Medulla oblongata (tissue), 1 donor: ENCODE measurements around the gene CNKSR2.

Source experiments
- DNase-seq: peaks from one replicate; pipeline ENCODE4 v3.0.0-alpha.2; 2015; ENCODE audit errors: extremely low spot score

Gene CNKSR2

DNA sequence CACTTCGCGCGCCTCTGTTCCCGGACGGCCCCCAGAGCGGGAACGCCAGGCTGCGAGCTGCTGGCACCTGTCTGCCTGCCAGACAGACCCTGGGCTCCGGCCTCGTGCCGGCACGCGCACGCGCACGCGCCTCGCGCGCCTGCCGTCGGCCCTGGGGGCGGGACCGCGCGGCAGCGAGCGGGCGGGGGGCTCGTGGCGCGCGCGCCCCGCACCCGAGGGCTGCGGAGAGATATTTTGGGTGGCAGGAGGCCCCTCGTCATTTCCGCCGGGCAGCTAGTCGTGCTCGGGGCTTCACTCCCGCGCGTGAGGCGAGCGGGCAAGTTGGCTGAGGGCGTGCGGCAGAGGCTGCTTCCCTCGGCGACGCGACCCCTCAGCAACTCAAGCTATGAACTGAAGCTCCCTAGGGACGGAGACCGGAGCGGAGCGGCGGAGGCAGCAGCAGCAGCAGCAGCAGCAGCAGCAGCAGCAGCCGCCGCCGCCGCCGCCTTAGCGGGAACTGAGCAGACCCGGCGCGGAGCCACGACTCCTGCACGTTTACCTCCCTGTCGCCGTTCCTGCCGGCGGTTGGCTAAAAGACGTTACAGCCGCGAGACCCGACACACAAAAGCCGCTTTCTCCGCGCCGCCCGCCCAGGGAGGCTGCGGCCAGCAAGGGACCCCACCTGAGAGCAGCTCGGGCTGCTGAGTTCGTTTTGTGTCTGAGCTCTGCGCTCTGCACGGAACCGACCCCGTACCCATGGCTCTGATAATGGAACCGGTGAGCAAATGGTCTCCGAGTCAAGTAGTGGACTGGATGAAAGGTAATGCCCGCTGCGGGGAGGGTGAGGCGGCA is at the start of gene CNKSR2:
Gene CNKSR2, plus strand, starts transcription at position 256 of the 831 bp plus-strand sequence. Its CDS starts 480 bp downstream, at position 736.
- DNase-seq = peak; percentile 29

DNA sequence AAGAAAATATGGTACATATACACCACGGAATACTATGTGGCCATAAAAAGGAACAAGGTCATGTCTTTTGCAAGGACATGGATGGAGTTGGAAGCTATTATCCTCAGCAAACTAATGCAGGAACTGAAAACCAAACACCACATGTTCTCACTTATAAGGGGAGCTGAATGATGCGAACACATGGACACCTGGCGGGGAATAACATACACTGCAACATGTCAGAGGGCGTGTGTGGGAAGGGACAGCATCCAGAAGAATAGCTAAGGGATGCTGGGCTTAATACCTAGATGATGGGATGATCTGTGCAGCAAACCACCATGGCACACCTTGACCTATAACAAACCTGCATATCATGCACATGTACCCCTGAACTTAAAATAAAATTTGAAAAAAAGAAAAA is 19.5 kb upstream of the CNKSR2 start:
- no peak for DNase-seq

DNA sequence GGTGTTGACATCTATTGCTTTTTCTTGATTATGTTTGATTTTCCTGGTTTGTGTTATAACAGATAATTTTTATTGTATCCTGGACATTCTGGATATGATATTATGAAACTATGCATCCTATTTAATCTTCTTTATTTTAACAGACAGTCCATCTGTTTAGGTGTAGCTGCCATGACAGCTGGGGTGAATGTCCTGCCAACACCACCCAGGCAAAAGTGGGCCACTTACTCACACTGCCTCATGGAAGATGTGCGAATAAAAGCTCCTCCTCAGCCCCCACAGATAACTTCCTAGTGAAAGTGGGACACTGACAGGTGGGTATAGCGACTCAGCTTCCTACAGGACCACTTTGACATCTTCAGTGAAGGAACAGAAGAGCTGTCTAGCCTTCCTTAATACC is 18.4 kb upstream of the CNKSR2 start:
- no peak for DNase-seq

DNA sequence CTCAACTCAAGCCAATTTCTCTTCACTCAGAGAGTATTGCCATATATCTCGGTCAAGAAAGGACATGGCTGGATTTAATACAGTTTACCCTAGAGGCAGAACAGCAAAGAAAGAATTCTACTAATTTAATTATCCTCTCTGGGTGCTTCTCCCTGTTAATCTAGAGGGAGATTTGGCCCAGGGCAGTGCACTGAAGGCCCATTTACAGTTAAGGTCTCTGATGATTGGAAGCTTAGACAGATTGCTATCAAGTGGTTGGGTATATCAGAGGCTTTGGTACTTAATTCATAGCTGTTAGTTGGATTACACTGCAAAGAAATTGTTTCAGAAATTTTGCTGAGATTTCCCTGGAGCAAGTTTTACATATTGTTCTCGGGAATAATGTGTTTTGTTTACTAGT is 4.6 kb upstream of the CNKSR2 start:
- DNase-seq = no peak

DNA sequence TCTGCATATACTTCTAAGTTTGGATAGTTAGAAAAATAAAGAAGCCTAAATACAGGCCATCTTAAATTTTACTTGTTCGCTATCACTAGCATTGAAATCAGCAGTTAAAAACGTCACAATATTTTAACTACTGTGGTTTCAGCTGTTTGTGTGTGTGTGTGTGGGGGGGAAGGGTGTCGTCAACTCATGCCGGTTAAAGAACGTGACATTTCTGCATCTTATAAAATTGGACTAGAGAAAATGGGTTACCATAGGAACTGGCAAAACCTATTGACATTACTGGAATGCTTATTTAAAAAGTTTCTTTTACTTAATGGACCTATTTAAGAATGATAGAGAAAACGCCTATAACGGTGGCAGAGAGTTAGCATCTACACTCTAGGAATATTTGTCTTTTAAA is 1.2 kb upstream of the CNKSR2 start:
- no peak for DNase-seq

DNA sequence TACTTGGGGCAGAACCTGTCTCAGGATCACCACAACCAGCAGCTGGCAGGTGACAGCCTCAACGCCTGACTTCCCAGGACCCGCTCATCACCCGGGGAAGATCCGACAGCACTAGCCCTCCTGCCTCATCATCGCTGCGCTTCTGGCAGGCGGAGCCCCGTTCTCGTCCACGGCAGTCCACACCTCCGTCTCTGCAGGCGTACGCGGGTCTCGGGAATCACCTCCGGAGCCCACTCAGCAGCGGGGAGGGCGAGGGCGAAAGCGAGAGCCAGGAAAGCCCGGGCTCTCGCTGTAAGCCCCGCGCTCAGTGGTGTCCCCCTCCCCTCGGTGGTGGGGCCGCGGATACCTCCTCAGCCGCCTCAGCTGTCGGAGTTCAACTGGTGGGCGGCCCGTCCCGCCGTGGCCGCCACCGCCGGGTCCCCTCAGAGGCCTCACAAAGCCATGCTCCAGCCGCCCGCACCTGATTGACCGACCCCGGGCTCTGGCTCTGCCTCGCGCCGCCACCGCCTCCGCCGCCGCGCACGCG is 518 bp upstream of the CNKSR2 start:
- DNase-seq = no peak

DNA sequence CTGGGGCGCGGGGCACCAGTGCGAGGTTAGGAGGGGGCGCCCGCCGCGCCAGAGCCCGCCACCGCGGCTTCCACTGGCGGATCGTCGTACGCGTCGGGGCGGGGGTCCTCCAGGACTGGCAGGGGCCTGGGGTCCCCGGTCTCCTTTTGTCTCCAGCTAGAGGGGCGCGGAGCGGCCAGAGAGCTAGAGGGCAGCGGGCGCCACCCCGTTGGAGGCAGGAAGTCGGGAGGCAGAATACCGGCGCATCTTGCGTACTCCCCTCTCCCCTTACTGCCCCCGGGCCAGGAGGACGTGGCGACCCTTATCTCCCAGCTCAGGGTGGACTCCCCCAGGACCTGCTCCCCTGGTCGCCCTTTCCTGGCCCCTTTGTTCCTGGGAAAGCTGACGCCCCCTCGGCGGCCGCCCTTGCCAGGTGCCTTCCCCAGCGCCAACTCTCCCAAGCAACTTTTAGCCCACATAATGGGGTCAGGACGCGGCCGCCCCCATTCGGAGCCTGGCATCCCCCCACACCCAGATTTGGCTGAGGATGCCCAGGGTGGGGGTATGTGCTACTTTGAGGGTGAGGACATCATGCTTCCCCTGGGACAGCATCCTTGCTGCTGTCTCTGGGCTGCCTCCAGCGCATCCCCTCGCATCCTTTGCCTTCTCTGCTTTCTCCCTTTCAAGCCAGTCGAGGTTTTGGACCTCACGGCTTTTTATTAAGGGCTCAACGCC is 933 bp downstream of the CNKSR2 start:
- DNase-seq = no peak

DNA sequence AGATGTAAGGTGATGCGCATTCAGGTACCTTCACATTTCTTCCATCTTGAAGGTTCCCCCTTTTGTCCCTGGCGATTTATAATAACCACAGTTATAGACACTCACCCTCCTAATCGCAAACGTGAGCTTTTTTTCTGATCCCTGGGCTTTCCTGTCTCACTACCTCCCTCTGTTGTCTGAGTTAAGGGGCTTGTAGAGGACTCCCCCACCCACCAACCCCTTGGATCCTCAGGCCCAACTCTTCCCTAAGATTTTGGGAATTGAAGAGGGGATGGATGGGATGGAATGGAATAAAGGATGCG is 1.4 kb downstream of the CNKSR2 start:
- no peak for DNase-seq

DNA sequence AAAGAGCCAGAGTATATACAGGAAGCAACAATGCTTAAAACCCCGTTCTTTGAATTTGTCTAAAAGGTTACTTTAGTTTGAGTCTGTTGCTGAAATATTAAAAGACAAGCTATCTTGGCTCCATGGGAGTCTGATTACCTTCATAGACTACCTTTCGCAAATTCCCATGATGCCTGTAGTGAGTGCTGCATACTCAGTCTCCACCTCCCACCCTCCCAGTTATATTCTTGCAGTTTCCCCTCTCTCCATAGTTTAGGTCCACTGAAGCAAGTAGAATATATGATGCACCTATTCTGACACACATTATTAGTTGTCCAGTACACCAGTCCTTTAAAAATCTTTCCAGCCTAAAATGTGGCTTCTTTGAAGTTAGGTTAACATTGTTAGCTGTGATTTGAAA is 2.4 kb downstream of the CNKSR2 start:
- no peak for DNase-seq

DNA sequence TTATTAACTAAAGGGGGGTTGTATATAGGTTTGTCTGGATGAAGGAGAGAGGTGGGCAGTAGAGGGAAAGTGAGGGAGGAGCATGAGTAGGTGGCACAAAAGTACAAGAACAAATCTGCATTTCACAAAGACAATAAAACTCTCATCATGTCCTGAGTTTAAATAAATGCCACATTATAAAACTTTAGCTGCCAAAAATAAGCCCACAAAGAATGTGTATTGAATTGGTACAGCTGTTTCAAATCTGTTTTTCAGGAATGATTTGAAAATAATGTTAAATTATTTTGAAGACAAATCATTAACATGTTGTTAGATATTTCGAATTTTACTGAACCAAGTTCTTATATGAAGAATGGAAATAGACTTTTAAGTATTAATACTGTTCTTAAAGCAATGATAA is 5.8 kb downstream of the CNKSR2 start:
- DNase-seq = no peak

DNA sequence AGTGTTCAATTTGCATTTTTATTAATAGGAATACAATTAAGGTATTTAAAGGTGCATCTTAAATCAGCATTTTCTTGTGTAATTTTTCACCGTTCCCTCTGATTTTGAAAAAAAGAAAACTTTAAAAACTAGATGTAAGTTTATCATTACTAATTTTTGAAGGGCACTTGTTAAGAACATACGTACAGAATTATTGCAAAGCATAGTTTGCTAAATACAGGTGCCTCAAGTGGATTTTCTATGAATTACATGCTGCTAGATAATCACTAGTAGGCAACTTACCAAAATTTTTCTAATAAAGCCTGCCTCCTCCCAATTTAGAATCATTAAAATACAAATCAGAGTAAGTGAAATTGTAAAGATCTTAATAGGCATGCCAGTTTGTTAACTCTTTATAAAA is 8.5 kb downstream of the CNKSR2 start:
- no peak for DNase-seq

DNA sequence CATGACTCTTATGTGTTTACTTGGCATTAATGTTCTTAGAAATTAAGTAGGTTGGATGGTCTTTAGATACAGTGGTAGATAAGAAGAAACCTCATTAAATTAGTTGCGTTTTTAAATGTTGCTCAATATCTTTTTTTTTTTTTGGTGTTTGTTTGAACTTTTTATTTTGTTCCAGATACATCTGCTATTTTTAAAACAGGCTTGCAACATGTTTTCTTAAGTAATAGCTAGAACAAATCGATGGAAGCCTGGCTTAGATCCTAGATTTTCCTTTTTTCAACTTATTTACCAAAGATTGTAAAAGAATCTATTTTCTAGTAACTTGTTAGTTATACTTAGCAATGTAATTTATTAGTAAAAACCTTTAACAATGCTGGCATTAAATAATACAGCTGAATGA is 9.3 kb downstream of the CNKSR2 start:
- no peak for DNase-seq

DNA sequence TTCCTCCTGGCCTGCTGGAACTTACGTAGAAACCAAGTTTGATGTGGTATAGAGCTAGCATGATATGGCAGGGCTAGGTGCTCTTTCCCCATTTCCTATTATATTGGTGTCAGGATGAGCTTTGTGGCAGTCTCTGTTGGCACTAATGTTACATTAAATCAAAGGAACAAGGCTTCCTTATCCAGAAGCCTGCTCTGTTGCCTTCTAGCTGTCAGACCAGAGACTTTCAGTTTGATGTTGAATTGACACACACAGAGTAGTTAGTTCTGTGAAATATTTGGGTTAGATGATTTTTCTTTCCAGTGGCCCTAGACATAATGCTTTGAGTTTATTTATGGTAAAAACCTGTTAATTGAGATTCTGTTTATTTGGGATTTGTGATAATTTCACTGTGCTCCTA is 10.0 kb downstream of the CNKSR2 start:
- no peak for DNase-seq

DNA sequence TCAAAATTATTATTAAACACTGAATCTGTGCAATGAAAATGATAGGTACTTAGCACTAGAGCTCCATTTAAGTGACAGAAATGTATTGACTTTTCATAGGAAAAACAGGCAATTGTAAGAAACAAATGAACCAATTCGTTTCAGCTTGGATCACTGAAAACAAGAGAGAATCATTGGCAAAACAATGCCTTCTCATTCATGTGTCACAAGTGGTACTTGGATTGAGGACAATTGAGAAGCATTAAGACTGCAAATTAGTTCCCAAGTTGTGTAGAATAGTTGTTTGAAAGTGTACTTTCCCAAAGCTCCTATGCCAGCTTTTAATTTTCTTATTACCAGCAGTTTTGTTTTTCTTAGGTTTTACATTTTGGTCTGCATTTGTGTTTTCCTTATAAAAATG is 20.6 kb downstream of the CNKSR2 start:
- peak; percentile 64 for DNase-seq

DNA sequence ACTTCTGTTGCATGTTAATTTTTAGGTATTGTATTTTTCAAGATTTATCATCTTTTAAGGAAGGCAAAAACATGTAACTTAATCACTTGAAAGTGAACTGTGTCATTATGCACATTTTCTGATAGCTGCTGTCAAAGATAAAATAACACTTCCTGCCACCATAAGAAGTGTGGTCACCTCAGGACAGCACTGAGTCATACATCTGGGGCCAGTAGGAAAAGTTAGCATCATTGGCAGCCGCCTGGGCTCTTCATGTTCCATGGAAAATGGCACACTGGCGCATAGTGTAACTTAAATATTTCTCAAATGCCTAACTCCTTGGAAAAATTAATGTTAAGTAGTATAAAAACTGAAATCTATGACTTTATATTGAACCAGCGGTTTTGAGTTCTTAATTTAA is 24.2 kb downstream of the CNKSR2 start:
- no peak for DNase-seq

DNA sequence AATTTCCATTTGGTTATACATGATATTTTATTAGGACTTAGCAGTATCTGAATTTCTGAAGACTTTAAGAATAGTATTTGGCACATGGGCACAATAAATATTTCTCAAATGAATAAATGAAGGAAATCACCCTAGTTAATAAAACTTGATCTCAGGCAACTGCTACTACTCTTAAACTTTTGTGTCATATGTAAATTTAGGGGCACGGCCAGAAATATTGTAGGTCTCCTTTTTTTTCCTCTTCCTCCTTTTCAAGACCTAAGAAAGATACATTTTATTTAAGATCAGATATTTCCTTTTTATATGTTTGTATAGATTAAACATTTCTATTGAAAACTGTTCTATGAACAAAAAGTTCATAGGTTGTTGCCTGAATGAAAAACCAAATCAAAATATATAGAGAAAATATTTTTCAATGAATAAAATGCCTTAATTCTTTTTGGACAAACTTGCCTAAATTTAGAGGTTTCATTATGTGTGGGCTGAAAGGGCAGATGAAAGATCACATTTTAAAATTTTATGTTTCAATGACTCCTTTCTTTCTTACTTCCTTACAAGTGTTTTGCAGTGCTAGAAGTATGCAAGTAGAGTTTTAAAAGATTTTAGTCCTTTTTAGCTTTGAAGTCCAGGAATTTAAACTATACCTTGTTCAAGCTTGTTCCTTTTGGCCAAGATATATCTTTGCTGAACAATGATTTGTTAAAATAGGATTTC is 26.3 kb downstream of the CNKSR2 start:
- no peak for DNase-seq

DNA sequence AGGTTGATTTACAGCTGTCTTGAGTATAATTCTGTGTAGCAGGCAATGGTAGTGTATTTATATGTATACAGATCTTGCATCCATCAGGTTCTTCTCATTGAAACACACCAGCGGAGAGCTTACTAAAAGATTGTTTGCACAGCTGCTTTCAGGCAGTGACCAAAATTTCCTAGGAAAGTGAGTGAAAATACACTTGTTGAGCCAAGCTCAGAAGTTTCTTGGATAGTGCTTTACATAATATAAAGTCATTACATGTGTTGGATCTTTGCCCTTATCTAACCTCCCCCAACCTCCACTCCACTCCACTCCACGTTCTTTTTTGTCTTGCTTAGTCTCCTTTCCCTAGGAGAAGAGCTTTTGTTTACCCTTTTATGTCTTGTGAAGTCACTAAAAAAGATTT is 34.1 kb downstream of the CNKSR2 start:
- no peak for DNase-seq

DNA sequence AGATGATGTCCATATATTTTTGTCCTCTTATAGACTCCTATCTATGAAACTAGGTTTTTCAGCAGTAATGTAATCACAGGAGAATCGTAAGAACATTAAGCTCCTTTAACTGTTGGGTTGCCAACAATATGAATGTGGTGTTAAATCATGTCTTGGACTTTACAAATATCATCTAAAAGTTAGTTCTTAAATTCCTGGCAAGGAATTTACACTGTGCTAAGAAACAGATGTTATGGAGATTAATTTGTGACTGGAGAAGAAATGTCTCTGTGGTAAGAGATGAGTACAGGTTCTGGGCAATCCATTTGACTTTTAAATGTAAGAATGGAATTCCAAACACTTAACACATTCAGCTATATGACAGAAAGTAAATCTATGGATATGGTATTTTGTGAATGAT is 34.6 kb downstream of the CNKSR2 start:
- no peak for DNase-seq

DNA sequence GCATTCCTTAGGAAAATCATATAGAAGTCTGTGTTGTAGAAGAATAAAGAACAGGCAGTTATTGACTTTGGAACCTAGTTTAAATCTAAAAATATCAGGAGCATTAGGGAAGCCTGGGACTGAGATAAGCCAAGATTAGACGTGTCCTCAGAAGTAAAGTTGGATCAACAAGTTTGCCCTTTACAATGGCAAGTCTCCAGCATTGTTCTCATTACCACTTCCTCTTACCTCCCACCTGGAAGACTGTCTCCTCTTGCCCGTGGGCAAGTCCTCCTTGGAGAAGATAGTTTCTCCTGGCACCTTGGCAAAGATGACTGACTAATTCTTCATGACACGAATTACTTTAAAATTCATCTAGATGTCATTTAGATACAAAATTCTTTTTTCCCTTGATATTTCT is 37.8 kb downstream of the CNKSR2 start:
- DNase-seq = no peak

DNA sequence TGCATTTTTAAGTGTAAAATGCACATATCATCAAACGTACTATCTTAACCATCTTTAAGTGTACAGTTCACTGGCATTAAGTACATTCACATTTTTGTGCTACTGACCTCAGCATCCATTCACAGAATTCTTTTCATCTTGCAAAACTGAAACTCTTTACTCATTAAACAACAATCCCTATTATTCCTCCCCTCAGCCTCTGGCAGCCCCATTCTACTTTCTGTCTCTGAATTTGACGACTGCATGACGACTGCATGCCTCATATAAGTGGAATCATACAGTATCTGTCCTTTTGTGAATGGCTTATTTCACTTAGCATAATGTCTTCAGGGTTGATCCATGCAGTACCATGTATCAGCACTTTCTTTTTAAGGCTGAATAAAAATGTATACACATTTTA is 38.7 kb downstream of the CNKSR2 start:
- no peak for DNase-seq

DNA sequence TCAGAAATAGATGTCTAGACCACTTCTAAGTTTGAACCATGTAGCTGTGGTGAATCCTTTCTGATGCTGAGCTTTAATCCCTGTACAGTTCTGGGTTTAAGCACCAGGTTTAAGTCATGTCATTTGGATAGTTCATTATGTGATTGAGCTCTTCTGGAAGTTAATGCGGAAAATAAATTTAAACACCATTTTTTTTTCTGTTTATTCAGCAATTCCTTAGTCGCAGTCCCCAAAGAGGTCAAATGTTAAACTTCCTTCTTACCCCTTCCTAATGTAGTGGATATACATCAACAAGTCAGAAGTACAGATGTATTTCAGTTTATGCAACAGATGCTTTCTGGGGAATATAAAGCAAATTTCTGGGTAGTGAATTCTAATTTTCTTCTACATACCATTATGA is 52.9 kb downstream of the CNKSR2 start:
- no peak for DNase-seq

DNA sequence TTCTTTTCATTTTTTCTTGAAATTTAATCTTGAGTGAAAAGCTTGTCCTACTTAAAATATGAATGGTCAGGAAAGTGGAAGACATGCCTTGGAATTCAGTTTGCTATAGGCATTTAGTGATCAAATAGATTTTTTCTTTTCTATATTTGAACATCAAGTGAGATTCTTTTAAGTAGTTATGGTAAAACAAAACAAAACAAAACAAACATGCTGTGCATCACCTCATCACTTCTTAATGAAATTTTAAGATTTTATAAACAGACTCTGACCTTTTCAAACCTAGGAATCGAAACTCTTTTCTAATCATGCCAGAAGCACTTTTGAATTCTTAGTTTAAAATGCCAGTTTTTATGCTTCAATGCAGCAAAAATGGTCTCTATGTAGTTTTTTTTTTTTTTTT is 62.8 kb downstream of the CNKSR2 start:
- no peak for DNase-seq

DNA sequence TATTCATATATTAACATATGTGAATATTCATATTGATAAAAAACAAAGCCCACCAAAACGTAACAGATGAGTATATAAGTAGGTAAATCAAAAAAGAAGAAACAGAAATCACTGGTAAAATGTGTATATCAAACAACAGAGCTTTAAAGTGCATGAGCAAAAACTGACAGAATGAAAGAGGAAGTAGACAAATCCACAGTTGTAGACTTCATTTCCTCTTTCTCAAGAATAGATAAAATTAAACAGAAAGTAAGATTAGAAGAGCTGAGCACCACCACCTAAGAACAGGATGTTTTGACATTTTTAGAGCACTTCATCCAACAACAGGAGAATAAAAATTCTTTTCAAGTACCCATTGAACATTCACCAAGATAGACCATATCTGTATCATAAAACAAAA is 64.6 kb downstream of the CNKSR2 start:
- peak; percentile 10 for DNase-seq
